NOMO-1 treated with dmso at 0.1 percent for 144 hours (cell line): Measurements from ENCODE around the gene MAGOHB.
A peak's percentile ranks its signal among the peaks of the same experiment; 100 is the strongest.
"Not testable (repeated sequence)": the region's sequence is repeated elsewhere in the genome, so short reads cannot be mapped to it uniquely, and the experiment has no call there.

ENCODE experiments used
- DNase-seq: peaks from one replicate; lab custom pipeline; 2025; ENCODE audit not compliant: unreplicated experiment; lab: John Stamatoyannopoulos, UW

Gene MAGOHB

DNA sequence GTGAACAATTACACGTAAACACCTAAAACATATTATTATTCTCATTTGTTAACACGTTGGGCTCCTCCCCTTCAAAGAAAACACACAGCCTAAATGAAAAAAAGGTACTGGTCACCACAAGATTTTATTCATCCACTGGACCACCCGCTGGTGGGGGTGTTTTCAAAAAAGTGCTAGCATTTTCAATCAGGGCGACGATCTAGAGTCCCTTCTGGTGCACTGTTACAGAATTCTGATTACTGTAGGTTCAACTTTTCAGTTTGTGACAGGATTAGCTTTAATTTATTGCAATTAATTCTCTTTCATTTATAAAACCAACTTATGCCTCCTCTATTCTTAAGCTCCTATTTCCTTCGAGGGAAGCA, 443 bp downstream of the MAGOHB start:
- DNase-seq = no peak

DNA sequence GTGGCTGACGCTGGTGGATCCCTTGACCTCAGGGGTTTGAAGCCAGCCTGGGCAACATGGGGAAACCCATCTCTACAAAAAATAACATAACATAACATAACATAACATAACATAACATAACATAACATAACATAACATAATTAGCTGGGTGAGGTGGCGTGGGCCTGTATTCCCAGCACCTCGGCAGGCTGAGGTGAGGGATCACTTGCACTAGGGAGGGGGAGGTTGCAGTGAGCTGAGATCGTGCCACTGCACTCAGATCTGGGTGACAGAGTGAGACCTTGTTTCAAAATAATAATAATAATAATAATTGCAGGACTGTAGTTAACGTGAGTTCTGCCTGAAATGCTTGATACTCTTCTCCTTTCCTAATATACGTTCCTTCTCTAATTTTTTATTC, 1.3 kb downstream of the MAGOHB start:
- no peak for DNase-seq

DNA sequence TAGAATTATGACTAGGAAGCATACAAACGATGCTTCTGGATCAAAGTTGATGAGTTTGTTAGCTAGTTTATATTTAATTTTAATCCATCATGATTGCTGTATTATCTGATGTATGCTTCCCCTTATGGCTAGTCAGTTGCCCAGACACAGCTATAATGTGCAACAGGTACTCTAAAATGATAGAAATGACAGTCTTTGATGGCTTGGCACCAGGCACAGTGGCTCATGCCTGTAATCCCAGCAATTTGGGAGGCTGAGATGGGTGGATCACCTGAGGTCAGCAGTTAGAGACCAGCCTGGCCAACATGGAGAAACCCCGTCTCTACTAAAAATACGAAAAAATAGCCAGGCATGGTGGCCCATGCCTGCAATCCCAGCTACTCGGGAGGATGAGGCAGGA, 2.2 kb downstream of the MAGOHB start:
- not testable (repeated sequence) for DNase-seq

DNA sequence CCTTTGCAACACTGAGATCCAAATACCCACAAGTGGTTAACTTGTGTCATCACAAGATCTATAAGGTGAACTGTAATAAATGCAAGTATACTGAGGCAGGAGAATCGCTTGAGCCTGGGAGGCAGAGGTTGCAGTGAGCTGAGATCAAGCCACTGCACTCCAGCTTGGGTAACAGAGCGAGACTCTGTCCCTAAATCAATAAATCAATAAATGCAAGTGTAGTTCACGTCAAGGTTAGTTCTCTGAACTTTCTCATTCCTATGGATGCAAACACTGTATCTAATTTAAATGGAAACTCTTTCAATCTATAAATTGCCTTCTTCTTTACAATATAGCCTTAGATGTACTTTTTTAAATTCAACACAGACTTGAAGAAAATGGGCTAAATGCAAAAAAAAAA, 3.2 kb downstream of the MAGOHB start:
- no peak for DNase-seq

DNA sequence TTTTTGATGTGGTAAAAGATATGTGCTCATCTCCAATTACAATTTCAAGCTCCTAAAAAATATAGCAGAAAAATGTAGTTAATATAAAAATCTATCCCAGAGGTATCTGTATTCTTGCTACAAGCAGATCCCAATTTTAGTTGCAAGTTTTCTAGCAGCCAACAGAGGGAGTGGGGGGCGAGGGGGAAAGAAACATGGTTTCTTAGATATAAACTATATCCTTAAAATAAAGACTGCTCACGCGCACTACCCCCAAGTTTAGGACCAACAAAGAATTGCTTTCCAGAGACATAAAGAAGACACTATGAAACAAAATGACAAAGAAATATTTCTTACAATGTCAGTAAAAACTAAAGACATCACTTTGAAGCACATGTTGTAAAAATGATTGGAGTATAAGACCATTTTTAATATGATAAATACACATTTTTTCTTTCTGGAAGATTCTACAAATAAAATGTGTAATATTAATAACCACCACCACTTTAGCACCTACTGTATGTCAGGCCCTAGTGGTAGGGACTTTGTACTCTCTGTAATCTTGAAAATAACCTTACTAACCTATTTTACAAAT, 5.4 kb downstream of the MAGOHB start:
- no peak for DNase-seq

DNA sequence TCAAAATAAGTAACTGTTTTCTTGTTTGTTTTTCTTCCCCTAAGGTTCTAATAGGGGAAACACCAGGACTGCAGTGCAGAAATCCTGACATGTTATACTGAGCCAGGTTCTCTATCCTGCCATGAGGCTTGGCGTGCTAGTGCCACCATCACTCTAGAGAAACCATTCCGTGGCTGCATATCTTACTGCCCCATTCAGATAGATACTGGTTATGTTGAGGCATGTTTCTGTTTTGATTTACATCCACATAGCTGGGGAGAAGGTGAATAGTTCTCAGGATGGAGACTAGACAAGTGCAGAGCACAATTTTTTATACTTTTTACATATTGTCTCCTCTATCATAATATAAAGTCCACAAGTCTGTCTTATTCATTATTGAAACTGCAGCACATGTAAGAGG, 11.5 kb downstream of the MAGOHB start:
- no peak for DNase-seq

DNA sequence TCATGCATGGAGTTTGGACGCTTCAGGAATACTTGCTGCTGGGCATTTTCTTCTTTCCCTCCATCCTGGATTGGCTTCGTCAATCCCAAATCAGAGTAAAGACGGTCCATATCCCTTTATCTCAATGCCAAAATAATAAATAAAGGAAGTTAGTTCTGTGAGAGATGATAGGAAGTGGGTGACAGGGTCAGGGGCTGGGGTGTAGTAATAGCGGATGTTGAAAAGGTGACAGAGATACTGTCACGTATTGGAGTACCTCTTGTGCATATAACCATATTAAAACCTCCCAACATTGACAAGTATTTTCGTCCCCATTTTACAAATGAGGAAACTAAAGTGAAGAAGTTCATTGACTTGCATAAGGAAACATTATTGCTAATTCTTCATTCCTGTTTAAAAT, 12.4 kb downstream of the MAGOHB start:
- no peak for DNase-seq

DNA sequence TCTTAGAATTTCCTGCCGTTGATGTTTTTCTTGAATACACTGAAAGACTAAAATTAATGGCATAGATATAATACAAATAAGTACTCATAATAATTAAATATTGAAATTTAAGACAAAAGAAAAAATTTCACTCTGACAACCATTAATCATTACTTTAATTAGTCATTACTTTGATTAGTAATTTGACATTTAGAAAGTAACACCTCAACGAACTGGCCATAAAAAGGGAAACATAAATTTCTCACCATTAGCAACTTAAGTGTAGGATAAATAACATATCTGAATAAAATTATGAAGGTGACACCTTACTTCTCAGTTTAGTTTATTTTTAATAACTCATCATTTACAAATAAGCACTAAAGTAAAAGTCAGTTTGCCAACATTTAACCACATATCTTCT, 17.5 kb downstream of the MAGOHB start:
- no peak for DNase-seq

DNA sequence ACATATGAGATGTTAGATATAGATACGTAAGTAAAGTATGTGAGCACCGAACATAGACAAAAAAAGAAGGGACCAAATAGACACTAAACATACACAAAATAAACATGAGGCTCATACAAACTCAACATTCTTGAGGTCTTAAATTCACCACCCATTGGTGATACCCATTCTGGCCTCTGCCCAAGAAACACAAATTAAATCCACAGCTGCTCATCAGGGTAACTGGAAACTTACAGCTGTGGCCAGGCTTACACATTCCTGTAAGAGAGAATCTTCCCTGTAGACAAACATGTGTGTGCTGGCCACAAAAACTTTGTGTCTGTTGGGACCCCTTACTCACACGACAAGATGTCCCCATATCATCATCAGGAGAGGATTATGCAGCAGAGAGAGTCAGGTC, 22.4 kb downstream of the MAGOHB start:
- DNase-seq = no peak

DNA sequence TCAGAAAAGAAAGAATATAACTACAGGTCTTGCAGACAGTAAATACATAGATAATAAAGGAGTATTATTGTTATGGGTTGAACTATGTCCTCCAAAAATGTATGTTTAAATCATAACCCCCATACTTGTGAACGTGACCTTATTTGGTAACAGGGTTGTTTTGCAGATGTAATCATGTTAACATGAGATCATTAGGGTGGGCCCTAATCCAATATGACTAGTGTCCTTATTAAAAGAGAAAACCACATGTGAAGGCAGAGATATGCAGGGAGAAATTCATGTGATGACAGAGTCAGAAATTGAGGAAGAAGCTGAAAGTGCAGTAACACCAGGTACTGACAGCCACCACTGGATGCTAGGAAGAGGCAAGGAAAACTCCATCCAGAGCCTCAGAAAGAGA, 29.0 kb downstream of the MAGOHB start:
- DNase-seq = no peak

DNA sequence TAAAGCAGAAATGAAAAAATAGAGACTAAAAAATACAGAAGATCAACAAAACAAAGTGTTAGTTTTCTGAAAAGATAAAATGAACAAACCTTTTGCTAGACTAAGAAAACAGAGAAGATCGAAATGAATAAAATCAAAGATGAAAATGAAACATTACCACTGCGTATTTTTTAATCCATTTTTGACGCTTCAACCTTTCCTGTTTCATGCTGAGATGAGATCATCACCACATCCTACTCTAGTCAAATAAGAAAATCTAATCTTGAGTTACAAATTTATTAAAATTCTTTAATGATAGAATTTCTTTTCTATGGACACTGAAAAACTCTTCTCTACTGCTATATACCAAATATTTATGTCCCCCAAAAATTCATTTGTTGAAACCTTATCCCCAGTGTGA, 30.7 kb downstream of the MAGOHB start:
- no peak for DNase-seq

DNA sequence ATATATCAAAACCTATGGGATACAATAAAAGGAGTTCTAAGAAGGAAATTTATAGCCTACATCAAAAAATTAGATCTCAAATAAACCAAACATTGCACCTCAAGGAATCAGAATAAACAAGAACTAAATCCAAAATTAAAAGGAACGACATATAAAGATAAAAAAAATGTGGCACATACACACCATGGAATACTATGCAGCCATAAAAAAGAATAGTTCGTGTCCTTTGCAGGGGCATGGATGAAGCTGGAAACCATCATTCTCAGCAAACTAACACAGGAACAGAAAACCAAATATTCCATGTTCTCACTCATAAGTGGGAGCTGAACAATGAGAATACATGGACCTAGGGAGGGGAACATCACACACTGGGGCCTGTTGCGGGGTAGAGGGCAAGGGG, 31.3 kb downstream of the MAGOHB start:
- not testable (repeated sequence) for DNase-seq

DNA sequence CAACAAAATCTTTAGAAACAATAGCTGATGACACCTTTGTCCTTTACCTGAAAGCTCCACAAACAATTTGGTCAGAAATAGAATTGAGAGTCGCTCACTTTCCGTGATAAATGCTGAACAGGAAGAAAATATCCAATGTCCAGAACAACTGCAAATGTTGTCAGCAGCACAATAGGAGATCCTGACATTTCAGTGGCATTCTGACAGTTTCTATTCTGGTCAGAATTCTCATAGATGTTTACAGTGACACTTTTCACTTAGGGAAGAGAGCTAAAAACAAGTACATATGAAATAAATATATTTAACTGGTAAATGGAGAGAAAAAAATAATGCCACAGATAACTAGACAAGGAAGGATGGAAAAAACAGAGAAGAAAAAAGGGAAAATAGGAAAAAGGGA, 39.1 kb downstream of the MAGOHB start:
- DNase-seq = no peak

DNA sequence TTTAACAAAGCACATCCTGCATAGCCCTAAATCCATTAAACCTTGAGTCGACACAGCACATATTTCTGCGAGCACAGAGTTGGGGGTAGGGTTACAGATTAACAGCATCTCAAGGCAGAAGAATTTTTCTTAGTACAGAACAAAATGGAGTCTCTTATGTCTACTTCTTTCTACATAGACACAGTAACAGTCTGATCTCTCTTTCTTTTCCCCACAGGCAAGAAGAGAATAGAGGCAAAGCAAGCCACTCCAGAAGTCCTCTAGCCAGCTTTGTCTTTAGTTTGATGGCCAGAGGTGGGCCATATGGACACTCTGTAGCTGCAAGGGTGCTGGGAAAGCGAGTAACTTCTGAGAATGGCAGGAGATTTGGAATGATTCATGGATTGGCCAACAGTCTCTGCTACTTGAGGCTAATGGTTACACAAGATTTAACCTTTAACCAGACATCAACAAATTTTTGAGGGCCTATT, 41.4 kb downstream of the MAGOHB start:
- DNase-seq = not testable (repeated sequence)

DNA sequence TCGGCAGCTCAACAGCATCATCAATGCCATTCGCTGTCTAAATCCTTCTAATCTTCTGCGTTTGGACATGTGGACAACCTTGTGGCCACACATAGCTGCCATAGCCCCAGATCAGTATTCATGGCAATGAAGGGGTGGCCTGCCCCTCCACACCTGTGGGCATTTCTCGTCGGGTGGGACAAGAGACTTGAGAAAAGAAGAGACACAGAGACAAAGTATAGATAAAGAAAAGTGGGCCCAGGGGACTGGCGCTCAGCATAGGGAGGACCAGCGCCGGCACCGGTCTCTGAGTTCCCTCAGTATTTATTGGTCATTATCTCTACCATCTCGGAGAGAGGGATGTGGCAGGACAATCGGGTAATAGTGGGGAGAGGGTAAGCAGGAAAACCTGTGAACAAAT, 42.3 kb downstream of the MAGOHB start:
- DNase-seq = no peak

DNA sequence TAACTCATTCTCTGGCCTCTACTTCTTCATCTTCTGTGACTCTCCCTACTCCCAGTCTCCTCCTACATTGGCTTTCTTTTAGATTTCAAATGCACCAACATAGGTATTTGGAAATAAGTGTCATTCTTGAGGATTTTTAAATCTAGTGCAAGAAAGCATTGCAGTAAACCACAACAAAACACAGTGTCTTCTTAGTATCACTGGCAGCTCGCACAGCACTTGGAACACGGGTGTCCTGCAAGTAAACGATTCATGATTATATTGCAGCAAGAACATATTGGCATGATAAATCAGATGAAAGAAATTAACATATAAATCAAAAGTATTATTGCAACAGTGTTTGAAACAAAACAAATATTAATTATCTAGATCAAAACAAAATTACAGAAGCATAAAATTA, 45.6 kb downstream of the MAGOHB start:
- no peak for DNase-seq

DNA sequence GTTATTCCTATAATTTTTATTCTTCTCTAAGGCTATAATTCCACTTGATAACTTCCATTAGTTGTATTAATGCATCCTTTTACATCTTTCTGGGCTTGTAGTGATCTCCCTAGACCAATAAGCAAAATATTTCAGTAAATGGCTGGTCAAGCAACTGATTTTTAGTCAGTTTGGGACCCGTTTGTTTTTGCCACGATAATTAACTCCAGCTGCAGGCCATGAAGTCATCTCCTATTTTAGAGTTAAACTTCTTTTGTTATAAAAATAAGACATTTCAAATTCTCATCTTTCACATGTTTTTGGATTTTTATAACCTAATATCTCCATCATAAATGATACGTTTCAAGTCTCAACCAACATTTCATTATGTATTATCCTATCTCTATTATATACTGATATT, 49.4 kb downstream of the MAGOHB start:
- no peak for DNase-seq

DNA sequence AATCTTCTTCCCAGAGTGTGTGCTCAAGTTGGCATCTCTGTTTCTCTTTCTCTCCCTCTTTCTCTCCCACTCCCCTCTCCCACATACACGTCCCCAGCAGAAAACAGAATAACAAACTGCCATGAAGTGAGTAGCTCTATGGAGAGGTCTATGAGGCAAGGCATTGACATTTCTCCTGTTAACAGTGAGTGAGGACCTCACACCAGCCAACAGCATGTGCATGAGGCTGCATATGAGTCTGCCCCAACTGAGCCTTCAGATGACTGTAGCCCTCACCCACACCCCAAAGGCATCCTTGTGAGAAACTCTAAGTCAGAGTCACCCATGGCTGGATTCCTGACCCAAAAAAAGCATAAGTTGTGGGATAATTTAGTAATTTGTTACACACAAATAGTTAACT, 50.4 kb downstream of the MAGOHB start:
- no peak for DNase-seq

DNA sequence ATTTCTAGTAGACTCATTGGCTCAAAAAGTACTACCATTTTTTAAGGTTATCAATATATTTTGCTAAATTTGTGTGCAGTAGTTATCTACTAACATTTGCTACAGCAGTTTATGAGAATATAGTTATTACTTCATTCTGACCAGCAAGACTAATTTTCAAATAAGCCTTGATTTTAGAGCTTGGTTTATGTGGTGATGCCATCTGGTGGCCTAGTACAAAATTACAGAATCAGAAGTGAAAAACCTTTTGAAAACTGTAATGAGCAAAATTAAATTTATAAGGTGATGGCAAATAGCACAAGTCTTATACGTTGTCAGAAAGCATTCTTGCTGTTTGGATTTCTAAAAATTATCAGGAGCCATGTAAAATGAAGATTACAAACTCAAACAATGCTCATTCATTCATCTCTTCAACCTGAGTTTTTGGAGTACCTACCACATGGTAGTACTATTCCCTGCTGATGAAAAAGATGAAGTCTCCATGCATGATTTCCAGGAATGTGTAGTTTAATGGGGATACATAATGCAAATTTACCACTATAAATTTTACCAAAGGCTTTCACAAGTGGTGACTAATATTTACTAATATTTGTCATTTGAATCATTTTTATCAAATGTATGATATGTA, 51.0 kb downstream of the MAGOHB start:
- peak; percentile 3 for DNase-seq

DNA sequence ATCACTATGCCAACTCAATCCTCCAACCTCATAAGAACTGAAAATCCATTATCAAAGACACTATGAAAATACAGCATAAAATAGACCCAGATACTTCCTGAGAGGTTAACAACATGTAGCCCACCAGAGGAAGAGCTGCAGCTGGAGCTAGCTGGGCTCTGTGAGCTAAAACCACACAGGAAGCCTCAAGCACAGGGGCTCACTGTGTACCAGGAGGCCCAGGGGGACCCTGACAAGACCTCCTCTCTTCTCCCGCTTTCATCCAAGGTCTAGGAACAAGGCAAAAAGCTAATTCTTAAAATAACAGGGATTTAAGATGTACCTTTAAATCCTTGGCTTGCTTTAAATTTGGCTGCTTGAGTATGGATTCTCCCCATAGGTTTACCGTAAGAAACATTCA, 54.2 kb downstream of the MAGOHB start:
- no peak for DNase-seq

DNA sequence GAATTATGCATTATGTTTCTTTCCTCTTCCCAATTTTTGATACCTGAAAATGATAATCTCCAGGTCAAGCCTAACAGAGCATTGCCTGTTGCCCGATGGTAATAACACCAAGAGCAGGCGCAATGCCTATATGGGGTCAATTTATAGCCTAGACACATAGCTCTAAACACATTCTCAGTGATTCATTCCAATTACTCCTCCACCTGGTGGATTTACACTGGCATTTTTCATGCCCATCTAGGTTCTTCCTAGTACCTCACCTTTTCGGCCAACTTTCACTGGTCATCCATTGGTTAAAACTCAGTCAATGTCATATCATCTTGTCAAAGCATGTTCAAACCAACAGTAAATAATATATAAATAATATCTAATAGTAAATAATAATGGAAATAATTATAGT, 54.6 kb downstream of the MAGOHB start:
- no peak for DNase-seq

DNA sequence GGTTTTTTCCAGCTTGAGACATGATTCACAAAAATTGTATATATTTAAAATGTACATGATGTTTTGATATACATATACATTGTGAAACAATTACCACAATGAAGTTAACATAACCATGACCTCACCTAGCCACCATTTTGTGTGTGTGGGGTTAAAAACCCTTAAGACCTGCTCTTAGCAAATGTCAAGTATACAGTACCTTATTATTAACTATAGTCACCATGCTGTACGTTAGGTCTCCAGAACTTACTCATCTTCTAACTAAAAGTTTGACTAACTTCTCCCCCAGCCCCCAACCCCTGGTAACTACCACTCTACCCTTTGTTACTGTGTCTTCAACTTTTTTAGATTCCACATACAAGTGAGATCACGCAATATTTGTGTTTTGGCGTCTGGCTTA, 55.1 kb downstream of the MAGOHB start:
- DNase-seq = no peak

DNA sequence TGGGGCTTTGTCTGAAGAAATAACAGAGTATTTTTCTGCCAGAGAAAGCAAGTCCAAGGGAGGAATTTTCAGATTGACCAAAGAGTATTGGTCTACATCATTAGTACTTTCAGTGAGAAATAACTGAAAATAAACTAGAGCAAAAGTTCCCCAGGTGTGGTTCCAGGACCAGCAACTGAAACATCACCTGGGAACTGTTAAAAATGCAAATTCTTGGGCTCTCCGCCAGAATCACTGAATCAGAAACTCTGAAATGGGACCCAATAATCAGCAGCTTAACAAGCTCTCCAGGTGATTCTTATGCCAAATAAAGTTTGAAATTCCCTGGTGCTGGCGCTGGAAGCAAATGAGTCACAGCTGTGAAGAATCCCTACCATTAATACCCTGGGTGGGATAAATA, 55.6 kb downstream of the MAGOHB start:
- DNase-seq = no peak
